Measurements from ENCODE around the gene CARS1.

GRCh38 chr11:2995893-2996554 is 61.2 kb downstream of the CARS1 start:
- TF ChIP-seq CTCF (IDR thresholded peaks at IDR 0.05): no peak
- TF ChIP-seq POLR2A (IDR thresholded peaks at IDR 0.05): no peak

All from Peyer's patch (tissue), 4 donors.